ENCODE measurements around the gene NRG2. TPM values are rescaled to one million over a fixed set of nuclear protein-coding genes. Genes with fewer than 3 reads are reported as not detected.

NRG2 gene
- polyA plus RNA-seq, 1 of the 3 experiments (the other 2 are of a cell fraction), result 3.7 TPM

GRCh38 chr5:139831624-139832023 is 211.5 kb downstream of the NRG2 start:
- Histone ChIP-seq H4K20me1 (ENCODE audit: insufficient read depth) (no peaks in the 10 kb centered on the region), H3K9me2 (no peaks in the 10 kb centered on the region), H3K27ac (ENCODE audit: low read depth in 2 of 2, low read length in 1 of 2) (no peak overlapping the region), H3K4me1 (ENCODE audit: control insufficient read depth in 1 of 2, insufficient read depth in 2 of 2, low read depth in 1 of 2, low read length in 1 of 2) (no peaks in the 10 kb centered on the region), H3K9ac (no peak overlapping the region), H3F3A (replicated peaks; ENCODE audit: insufficient read depth) (no peaks in the 10 kb centered on the region), H3K4me3 (ENCODE audit: low read depth in 2 of 2, low read length in 1 of 2) (no peak overlapping the region), H3K27me3 (ENCODE audit: insufficient read depth) (peaks cover 13% of the 10 kb centered on the region), H3K79me2 (ENCODE audit: insufficient read depth) (no peaks in the 10 kb centered on the region), H3K4me2 (no peak overlapping the region), H3K36me3 (replicated peaks in 1 of 2; ENCODE audit: control insufficient read depth in 1 of 2, insufficient read depth in 2 of 2, low read length in 1 of 2) (no peaks in the 10 kb centered on the region), H3K9me3 (no peaks in the 10 kb centered on the region), H2AFZ (ENCODE audit: low read depth) (no peak overlapping the region)
- 29% methylated on average over 3 of the region's 3 CpGs for WGBS (ENCODE audit: low lambda C conversion rate)
- POLR2A ChIA-PET, result no interaction called here
- CTCF ChIA-PET, result interaction anchor here (1.6 kb wide), 1 partner anchor 10 kb away, joined by 5 read pairs; no protein-coding TSS in a partner anchor
- TF ChIP-seq EP300 (IDR thresholded peaks at IDR 0.05; ENCODE audit: borderline replicate concordance in 1 of 2, low read depth in 1 of 2, low read length in 1 of 2), result no peak
- no peak for TF ChIP-seq YY1 (IDR thresholded peaks at IDR 0.05; ENCODE audit: low read depth)
- no peak for TF ChIP-seq IRF3 (IDR thresholded peaks at IDR 0.05; ENCODE audit: low read depth, low read length)
- TF ChIP-seq JUND (IDR thresholded peaks at IDR 0.05), result no peak
- TF ChIP-seq, protein P1, sequence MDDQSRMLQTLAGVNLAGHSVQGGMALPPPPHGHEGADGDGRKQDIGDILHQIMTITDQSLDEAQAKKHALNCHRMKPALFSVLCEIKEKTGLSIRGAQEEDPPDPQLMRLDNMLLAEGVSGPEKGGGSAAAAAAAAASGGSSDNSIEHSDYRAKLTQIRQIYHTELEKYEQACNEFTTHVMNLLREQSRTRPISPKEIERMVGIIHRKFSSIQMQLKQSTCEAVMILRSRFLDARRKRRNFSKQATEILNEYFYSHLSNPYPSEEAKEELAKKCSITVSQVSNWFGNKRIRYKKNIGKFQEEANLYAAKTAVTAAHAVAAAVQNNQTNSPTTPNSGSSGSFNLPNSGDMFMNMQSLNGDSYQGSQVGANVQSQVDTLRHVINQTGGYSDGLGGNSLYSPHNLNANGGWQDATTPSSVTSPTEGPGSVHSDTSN (IDR thresholded peaks at IDR 0.05), result no peak
- no peak for TF ChIP-seq TCF12 (IDR thresholded peaks at IDR 0.05)
- DNase-seq, result no peak

DNA sequence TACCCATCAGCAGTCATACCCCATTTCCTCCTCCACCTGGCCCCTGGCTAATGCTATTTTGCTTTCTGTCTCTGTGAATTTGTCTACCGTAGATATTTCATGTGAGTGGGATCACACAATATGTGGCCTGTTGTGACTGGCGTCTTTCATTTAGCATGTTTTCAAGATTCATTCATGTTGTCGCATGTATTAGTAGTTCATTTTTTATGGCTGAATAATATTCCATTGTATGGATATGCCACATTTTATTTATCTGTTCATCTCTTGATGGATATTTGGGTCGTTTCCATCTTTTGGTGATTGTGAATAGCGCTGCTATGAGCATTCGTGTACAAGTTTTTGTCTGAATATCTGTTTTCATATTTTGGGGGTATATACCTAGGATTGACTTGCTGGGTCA is 213.6 kb downstream of the NRG2 start:
- no peak for TF ChIP-seq MAX (IDR thresholded peaks at IDR 0.05; ENCODE audit: low read depth)
- no peak for TF ChIP-seq IRF3 (IDR thresholded peaks at IDR 0.05; ENCODE audit: low read depth, low read length)
- no peak for TF ChIP-seq NFIC (IDR thresholded peaks at IDR 0.05; ENCODE audit: borderline replicate concordance)
- TF ChIP-seq YY1 (IDR thresholded peaks at IDR 0.05; ENCODE audit: low read depth), result no peak
- no peak for TF ChIP-seq TCF12 (IDR thresholded peaks at IDR 0.05)
- no peak for TF ChIP-seq EZH2phosphoT487 (IDR thresholded peaks at IDR 0.05; ENCODE audit: borderline replicate concordance, low read depth)
- no peak for TF ChIP-seq FOXJ3 (CRISPR knock-in tag; IDR thresholded peaks at IDR 0.05)
- no peak for TF ChIP-seq EP300 (IDR thresholded peaks at IDR 0.05; ENCODE audit: borderline replicate concordance in 1 of 2, low read depth in 1 of 2, low read length in 1 of 2)
- no peak for TF ChIP-seq TEAD4 (IDR thresholded peaks at IDR 0.05; ENCODE audit: borderline replicate concordance, insufficient read depth)
- no peak for TF ChIP-seq RAD21 (IDR thresholded peaks at IDR 0.05; ENCODE audit: low read length)
- no peak for TF ChIP-seq SIN3A (IDR thresholded peaks at IDR 0.05; ENCODE audit: borderline replicate concordance, low read depth, low read length)
- TF ChIP-seq JUND (IDR thresholded peaks at IDR 0.05), result no peak
- no peak for TF ChIP-seq MEF2A (IDR thresholded peaks at IDR 0.05; ENCODE audit: borderline replicate concordance, low read depth)
- no peak for TF ChIP-seq GABPA (IDR thresholded peaks at IDR 0.05; ENCODE audit: low read depth)
- TF ChIP-seq RCOR1 (IDR thresholded peaks at IDR 0.05; ENCODE audit: low read length), result no peak
- TF ChIP-seq MXI1 (IDR thresholded peaks at IDR 0.05; ENCODE audit: low read depth, low read length), result no peak
- TF ChIP-seq SMC3 (IDR thresholded peaks at IDR 0.05; ENCODE audit: low read depth, low read length), result no peak
- WGBS (ENCODE audit: low lambda C conversion rate), result 42% methylated on average over 6 of the region's 6 CpGs
- no peak overlapping the region for H3K27ac ChIP-seq (ENCODE audit: low read depth in 2 of 2, low read length in 1 of 2)
- no peaks in the 10 kb centered on the region for H4K20me1 ChIP-seq (ENCODE audit: insufficient read depth)
- H3K9me3 ChIP-seq, result no peaks in the 10 kb centered on the region
- ChIA-PET POLR2A (no interaction called here), CTCF (interaction anchor here (0.6 kb wide), 1 partner anchor 150 kb away, joined by 3 read pairs; no protein-coding TSS in a partner anchor)
- DNase-seq, result no peak
- no peaks in the 10 kb centered on the region for H3F3A ChIP-seq (replicated peaks; ENCODE audit: insufficient read depth)
- H3K9ac ChIP-seq, result no peak overlapping the region
- no peak overlapping the region for H2AFZ ChIP-seq (ENCODE audit: low read depth)
- no peaks in the 10 kb centered on the region for H3K4me1 ChIP-seq (ENCODE audit: control insufficient read depth in 1 of 2, insufficient read depth in 2 of 2, low read depth in 1 of 2, low read length in 1 of 2)
- peaks cover 18% of the 10 kb centered on the region for H3K27me3 ChIP-seq (ENCODE audit: insufficient read depth)
- no peaks in the 10 kb centered on the region for H3K79me2 ChIP-seq (ENCODE audit: insufficient read depth)
- no peaks in the 10 kb centered on the region for H3K36me3 ChIP-seq (replicated peaks in 1 of 2; ENCODE audit: control insufficient read depth in 1 of 2, insufficient read depth in 2 of 2, low read length in 1 of 2)
- H3K4me2 ChIP-seq, result no peak overlapping the region
- H3K9me2 ChIP-seq, result no peaks in the 10 kb centered on the region
- no peak overlapping the region for H3K4me3 ChIP-seq (ENCODE audit: low read depth in 2 of 2, low read length in 1 of 2)
